Measurements from ENCODE around the gene NFU1.
"Not testable (repeated sequence)": the region's sequence is repeated elsewhere in the genome, so short reads cannot be mapped to it uniquely, and the experiment has no call there.

NFU1 gene

DNA sequence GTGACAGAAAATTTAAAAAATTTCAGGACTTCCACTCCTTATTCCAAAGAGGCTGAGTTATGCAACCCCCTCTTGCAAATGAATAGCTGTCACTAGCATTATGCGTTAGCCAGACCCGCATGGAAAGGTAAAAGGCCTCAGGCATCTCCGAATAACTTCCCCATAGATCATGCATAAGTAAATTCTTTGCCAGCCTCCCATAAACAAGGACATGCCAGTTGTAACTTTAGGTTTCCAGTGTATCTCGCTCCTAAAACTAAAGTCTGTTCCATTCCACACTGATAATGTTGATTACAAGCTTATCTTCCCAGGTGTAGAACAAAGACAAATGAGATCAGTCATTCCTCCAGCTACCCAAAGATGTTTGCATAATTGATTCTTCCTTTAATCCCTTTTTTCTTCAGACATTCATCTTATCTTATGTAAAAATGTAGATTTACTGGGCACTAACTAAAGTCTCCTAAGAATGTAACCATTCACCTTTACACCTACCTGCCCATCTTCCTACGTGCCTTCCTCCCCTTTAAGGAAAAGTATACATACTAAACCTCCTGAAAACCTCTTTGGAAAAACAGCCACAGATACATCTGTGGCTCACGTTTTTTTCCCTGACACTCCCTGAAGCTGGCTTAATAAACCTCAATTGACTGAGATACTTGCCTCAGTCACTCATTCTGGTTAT is 13.6 kb upstream of the NFU1 start:
- no peak for DNase-seq (ENCODE audit: low read depth)

DNA sequence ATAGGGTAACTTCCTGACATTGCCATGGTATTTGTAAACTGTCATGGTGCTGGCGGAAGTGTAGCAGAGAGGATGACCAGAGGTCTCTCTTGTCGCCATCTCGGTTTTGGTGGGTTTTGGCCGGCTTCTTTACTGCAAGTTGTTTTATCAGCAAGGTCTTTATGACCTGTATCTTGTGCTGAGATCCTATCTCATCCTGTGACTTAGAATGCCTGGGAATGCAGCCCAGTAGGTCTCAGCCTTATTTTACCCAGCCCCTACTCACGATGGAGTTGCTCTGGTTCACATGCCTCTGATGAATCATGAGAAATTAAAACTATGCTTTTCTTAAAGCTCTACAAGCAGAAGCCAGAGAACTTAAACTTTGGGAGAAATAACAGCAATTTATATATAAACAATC is 12.7 kb upstream of the NFU1 start:
- DNase-seq (ENCODE audit: low read depth), result peak; percentile 44

DNA sequence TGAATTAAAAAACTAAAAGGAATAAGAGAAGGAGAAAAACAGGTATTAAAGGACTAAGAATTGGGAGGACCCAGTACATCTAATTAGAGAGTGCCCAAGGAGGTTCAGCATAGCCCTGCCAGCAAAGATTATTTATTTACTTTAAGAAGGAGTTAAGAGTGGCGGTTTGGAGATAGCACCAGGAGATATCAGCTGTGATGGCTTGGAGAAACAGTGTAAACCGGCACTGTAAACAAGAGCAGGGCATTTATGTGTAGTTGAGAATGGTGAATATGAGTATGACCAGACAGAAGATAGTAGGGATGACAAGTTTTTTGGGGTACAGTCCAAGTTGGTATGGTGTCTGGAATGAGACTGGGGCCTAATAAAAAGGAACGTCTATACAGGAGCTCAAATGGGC is 6.4 kb upstream of the NFU1 start:
- DNase-seq (ENCODE audit: low read depth), result not testable (repeated sequence)

DNA sequence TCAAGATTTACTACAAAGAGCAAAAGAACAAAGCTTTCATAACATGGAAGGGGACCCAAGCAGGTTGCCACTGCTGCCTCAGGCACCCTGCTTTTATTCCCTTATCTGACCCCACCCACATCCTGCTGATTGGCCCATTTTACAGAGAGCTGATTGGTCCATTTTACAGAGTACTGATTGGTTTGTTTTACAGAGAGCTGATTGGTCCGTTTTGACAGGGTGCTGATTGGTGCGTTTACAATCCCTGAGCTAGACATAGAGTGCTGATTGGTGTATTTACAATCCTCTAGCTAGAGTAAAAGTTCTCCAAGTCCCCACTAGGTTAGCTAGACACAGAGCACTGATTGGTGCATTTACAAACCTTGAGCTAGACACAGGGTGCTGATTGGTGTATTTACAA is 2.3 kb upstream of the NFU1 start:
- DNase-seq (ENCODE audit: low read depth), result not testable (repeated sequence)

DNA sequence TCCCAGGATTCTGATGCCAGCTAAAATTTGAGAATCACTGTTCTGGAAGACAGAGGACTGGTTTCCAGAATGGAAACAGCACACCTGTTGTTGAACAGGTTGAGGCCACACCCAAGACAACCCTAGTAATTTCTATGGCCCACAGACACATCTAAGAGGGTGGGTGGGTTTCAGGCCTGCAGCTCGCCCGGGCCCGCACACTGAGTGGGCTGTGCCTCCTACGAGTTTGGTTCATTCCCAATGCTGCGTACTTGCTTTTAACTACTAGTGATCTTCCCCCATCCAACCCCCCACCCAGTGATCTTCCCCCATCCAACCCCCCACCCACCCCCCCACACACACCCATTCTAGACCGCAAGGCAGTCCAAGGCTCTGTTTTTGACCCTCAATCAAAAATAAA is 1.3 kb upstream of the NFU1 start:
- no peak for DNase-seq (ENCODE audit: low read depth)

DNA sequence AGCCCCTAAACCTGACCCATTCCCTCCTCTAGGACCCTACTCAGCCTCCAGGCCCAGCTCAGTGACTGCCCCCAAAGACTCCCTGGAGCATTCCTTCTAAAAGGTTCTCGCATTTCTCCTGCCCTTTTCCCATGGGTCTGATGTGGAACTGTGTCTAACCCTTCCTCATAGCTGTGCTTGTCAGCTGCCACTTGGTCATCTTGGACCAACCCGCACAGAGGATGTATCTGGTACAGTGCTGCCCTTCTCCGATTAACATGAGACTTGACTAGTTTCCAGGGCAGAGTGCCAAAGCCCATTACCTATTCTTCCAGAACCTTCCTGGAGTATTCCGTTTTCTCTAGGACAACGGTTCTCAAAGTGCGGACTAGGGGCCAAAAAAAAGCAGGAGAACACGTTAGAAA is 518 bp upstream of the NFU1 start:
- DNase-seq (ENCODE audit: low read depth), result peak; percentile 46

DNA sequence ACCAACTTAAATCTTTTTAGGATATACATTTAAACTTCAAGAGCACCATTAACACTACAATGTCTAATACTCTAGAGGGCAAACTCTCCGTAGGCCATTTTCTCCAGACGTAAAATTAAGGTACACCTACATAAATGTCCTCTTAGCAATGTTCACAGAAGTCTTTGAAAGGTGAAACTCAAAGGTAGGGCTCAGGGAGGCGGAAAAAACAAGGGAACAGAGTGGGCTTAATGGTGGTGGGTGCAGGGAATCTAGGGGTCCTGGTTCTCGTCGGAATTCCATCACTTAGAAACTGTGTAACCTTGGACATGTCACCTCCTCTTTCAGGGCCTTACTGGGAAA is 668 bp downstream of the NFU1 start:
- peak; percentile 16 for DNase-seq (ENCODE audit: low read depth)

DNA sequence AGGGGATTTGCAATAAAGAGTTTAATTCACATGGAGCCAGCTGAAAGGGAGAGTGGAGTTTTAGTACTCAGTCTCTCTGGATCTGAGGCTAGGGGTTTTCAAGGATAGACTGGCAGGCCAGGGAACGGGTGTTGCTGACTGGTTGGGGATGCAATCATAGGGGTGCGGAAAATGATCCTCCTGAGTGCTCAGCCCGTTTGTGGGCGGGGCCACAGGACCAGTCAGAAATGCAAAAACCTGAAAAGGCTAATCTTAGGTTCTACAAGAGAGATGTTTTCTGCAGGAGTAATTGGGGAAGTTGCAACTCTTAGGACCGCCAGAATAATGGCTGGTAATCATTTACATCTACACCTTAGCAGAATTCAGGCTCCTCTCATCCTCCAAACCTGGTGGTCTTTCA is 2.5 kb downstream of the NFU1 start:
- no peak for DNase-seq (ENCODE audit: low read depth)

DNA sequence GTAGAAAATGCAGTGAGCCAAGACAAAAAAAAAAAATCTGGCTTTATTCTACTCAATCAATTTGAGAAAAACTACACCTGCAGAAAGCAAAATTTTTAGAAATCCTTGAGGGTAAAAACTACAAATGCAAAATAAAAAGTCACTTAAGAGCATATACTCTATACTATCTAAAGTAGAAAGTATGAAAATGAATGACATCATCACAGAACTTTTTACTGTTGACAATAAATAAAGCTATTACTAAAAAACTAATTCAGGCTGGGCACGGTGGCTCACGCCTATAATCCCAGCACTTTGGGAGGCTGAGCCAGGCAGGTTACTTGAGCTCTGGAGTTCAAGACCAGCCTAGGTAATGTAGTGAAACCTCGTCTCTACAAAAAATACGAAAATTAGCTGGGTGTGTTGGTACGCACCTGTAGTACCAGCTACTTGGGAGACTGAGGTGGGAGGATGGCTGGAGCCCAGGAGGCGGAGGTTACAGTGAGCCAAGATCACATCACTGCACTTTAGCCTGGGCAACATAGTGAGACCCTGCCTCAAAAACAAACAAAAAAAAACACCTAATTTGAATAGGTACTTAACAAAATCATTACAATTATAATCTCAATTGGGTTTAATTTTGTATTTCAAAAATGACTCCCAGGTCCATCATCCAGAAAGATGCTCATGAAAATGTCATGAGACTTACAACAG is 7.6 kb downstream of the NFU1 start:
- DNase-seq (ENCODE audit: low read depth), result no peak

DNA sequence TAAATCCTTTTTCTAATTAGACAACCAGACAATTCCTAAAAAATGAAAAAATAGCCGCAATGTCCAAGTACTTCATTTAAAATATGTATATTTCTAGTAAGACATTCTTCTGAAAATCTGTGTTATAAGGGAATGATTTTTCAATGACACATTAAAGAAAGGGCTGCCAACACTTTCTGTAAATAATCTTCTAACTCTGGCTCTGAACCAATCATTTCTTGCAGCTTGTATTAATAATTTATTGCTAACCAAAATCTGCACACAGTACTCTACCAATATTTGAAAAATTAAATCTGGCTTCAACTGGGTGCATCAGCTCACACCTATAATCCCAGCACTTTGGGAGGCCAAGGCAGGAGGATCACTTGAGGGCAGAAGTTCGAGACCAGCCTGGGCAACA is 8.3 kb downstream of the NFU1 start:
- DNase-seq (ENCODE audit: low read depth), result peak; percentile 11

DNA sequence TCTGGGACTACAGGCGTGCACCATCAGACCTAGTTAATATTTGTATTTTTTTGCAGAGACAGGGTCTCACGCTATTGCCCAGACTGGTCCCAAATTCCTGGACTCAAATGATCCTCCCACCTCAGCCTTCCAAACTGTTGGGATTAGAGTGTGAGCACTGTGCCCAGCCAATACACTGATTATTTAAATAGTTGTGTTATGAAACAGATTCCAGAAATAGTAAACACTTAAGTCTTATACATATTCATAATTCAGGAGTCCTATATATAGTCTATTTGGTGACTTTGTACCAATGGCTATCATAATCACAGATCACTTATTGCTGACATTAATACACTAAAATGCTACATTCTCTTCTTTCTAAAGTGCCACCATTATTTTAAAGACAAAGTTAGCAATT is 12.8 kb downstream of the NFU1 start:
- DNase-seq (ENCODE audit: low read depth), result no peak

DNA sequence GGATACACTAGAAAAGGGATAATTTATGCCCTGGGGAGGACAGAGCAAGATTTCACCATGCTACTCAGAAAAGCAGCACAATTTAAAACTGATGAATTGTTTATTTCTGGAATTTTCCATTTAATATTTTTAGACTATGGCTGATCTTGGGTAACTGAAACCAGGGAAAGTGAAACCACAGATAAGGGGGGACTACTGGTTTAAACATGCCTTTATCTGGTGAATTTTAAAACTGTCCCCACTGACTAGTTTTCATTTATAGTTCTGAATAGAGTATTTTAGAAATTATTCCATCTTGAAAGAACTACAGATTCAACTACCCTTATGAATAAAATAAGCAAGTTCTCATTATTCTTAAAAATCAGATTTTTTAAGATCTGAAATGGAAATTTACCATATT is 15.0 kb downstream of the NFU1 start:
- DNase-seq (ENCODE audit: low read depth), result peak; percentile 17

DNA sequence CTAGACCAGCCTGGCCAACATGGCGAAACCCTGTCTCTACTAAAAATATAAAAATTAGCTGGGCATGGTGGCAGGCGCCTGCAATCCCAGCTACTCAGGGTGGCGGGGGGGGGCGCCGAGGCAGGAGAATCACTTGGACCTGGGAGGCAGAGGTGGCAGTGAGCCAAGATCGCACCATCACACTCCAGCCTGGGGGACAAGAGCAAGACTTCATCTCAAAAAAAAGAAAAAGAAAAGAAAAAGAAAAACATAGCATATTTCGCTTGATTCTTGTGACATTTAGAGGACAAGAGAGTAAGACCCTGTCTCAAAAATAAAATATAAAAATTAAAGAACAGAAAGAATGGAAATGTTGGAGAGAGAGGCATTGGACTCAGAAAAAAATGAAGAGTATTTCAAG is 18.1 kb downstream of the NFU1 start:
- DNase-seq (ENCODE audit: low read depth), result not testable (repeated sequence)

DNA sequence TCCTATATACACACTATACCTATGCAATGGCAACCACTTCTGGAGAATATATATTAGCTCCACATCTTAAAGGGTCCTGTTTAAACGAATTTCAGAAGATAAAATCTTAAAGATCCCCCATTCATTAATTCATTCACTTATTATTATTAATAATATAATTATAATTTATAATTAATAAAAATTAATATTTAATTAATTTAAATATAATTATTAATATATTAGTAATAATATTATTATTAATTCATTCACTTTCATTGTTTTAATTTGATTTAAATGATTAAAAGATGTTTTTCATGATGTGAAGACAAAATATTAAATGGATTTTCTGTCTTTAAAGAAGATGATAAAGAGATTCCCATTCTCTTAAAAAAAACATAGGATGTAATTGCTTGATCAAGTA is 21.1 kb downstream of the NFU1 start:
- DNase-seq (ENCODE audit: low read depth), result no peak

DNA sequence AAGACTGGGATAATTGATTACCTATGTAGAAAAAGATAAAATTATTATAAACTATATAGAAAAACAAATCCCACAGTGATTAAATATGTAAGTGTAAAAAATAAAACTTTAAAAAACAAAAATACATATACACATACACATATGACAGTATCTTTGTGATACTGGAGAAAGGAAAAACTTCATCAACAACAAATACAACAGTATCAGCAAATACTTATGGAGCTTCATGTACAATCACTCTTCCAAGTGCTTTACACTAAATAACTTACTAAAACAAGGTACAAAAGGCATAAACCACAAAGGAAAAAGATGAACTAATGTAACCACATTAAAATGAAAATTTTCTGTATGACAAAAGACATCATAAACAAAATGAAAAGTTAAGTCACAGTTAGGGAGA is 26.1 kb downstream of the NFU1 start:
- no peak for DNase-seq (ENCODE audit: low read depth)

DNA sequence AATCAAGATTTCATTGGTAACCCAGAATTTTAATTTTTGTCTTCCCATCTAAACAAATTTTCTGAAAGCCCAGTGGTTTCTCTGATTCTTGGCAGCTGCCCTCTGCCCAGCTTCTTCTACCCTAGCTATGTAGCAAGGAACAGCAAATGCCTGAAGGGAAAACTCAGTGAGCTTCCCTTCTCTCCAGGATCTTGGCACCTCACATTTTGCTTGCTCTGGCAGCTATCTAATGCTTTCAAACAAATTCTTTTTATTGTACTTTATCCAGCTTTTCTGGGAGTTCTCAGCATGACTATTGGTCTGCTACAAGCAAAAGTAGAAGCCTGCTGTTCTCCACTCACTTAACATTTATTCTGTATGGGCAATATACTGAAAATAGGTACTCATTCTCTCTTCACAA is 31.9 kb downstream of the NFU1 start:
- no peak for DNase-seq (ENCODE audit: low read depth)

DNA sequence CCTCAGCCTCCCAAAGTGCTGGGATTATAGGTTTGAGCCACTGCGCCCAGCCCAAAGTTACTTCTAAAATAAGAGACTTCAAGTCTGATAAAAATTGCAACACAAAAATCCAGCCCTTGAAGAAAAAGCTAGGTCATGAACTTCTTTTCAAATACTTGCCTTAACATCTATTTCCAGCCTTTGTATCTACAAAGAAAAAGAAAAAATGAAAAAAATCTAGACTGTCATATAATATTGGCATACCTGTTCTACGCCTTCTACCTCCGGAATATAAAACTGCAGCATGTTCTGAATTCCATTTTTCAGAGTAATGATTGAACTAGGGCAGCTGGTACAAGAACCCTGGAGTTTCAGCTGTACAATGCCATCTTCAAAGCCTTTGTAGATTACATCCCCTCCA is 37.1 kb downstream of the NFU1 start:
- DNase-seq (ENCODE audit: low read depth), result no peak

DNA sequence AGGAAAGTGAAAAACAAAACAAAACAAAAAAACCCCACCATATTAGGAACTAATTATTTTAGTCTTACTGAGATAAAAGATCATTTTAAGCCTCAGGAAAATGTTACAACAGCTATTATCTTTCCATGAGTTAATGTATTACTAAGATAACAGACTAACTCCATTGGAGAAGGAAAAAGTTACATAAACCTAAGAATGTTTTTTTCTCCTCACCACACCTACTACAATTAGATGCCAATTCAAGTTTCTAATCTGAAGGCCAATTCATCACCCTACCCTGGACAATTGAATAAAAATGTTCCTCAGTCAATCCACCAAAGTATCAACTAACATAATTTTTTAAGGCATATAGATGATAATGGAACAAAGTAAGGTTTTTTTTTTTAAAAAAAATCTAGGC is 40.0 kb downstream of the NFU1 start:
- DNase-seq (ENCODE audit: low read depth), result no peak

DNA sequence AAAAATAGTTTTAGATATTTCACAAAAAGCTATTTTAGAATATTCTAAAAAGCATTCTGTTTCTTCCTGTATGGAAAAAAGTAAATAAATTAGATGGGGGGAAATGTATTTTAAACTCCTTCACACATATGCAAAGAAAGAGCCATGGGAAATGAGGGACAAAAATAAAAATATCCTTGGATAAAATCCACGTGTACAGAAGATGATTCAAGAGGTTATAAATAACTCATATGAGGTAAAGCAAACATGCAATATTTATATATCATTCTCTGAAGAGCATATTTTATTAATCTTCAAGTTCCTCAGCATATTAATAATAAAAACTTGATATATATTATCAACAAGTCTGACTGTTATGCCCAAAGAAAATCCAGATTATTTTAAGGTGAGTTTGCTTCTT is 41.4 kb downstream of the NFU1 start:
- no peak for DNase-seq (ENCODE audit: low read depth)

DNA sequence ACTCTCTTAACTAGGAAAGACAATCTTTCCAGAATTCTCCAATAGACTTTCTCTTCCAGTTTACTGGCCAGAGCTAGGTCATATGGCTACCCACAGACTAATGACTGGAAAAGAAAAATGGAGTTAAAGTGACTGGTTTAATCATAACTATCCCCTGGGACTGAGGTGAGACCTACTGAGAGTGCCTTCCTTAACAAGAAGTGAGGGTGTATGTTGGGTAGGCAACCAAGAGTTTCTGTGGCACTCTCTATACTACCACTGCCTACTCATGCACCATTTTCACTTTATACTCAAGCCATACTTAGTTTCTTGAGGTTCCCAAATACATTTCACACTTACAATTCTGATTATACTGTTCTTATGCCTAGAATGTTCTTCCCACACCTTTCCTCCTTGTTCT is 43.3 kb downstream of the NFU1 start:
- DNase-seq (ENCODE audit: low read depth), result no peak

DNA sequence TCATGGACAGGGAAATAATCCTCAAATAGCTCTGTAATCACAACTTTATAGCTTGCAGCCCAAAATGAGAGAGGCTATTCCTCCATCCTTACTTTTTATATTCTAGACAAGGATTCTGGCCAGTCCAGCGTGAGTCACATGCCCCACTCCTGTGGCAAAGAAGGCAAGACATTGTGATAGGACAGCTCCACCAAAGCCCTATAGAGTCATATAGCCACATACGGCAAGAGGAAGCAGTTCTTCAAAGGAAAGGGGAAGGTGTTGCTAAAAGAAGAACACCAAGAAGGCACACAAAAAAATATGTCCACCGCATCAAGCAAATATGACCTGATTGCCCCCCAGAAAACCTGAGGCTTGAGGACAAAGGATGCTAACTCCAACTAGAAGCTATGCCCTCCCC is 46.8 kb downstream of the NFU1 start:
- no peak for DNase-seq (ENCODE audit: low read depth)

DNA sequence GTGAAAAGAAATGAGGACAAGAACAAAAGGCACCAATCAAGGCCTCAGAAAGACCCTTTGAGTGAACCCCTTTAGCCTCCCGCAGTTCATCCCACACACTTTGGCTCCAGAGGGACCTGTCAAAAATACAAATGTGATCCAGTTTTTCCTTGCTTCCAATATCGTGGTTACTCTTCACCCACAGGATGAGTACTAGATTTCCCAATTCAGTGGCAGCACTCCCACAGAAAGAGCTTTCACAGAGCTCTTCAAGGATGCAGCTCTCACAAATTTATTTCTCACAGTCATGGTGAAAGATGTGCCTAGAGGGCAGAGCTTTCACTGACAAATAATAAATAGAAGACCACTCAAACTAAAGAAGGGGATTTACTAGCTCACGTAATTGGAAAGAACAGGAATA is 47.2 kb downstream of the NFU1 start:
- DNase-seq (ENCODE audit: low read depth), result no peak

DNA sequence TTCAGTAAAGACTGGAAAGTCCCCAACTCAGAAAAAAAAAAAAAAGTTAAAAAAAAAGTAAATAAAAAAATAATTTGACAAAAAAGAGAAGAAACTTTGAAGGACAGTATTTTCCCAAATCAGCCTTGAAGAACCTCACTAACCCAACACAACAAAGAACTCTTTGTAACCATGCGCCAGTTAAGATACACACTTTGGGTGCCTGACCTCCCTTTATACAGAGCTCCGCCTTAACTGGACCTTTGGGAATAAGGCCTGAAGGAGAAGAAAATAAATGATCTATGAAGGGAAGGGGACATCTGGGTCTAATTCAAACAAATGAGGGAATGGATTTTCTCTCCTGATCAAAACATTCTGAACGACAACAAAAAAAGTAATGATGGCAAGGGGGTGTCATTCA is 48.0 kb downstream of the NFU1 start:
- DNase-seq (ENCODE audit: low read depth), result no peak

DNA sequence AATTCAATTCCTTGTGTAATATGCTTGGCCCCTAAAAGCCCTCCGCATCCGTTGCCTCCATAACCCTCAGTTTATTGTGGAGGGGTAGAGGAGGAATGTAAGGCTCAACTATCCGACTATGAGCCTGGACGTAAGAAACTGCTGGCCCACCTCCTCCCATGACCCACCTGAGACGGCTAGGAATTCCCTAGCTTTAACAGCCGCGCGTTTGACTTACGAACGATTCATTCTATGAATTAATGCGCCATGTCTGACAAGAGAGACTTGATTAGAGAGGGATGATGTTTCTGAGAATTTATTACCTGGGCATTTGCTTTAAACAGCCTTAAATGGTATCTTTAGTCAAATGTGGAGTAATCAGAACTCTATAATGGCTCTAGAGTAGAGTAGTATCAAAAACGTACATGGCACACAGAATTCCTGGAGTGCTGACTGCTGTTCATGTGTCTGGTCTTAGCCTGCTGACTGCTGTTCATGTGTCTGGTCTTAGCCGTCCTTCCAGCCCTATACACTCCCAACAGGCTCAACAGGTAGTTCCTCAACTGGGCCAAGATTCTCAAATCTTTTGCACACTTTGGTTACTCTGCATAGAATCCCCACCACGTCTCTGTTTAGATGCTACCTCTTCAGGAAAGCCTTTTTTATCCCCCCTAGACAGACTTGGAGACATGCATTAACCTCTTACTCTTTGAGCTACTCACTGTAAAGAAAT is 49.3 kb downstream of the NFU1 start:
- DNase-seq (ENCODE audit: low read depth), result no peak
